ENCODE measurements around the gene ATG9B.

DNA sequence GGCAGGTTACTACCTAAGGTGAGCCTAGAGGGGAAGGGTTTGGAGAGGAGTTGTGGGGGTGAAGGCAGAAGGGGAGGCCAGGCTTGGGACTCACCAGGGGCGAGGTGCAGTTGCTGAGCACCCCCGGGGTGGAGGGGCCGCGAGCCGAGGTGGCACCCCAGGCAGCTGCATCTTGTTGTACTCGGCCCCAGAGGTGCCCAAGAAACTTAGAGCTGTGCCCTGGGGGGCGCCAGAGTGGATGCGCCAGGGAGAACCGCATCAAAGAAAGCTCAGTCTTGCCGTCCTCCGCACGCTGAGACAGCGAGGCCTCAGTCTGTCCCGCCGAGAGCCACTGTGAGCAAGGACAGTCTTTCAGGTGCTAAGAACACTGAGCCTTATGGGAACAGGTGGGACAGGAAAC lies 7.4 kb downstream of the ATG9B start:
- TF ChIP-seq POLR2AphosphoS5 (IDR thresholded peaks at IDR 0.05) = peak; percentile 35 to 78 (median 58)
- TF ChIP-seq, protein P1, sequence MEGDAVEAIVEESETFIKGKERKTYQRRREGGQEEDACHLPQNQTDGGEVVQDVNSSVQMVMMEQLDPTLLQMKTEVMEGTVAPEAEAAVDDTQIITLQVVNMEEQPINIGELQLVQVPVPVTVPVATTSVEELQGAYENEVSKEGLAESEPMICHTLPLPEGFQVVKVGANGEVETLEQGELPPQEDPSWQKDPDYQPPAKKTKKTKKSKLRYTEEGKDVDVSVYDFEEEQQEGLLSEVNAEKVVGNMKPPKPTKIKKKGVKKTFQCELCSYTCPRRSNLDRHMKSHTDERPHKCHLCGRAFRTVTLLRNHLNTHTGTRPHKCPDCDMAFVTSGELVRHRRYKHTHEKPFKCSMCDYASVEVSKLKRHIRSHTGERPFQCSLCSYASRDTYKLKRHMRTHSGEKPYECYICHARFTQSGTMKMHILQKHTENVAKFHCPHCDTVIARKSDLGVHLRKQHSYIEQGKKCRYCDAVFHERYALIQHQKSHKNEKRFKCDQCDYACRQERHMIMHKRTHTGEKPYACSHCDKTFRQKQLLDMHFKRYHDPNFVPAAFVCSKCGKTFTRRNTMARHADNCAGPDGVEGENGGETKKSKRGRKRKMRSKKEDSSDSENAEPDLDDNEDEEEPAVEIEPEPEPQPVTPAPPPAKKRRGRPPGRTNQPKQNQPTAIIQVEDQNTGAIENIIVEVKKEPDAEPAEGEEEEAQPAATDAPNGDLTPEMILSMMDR (IDR thresholded peaks at IDR 0.05 in 8 of 11, conservative IDR thresholded peaks at IDR 0.05 in 3 of 11) = no peak
